GM12864 (cell line): ENCODE results near the gene SCYL3.
"Not testable (repeated sequence)": the region's sequence is repeated elsewhere in the genome, so short reads cannot be mapped to it uniquely, and the experiment has no call there.

Experiments used
- DNase-seq: peaks from one replicate; pipeline ENCODE4 v3.0.0-alpha.2; 2011; ENCODE audit warnings: low read depth
- H3K4me3 ChIP-seq: 2 replicates; pipeline ENCODE4 v1.5.1; 2011; ENCODE audit warnings: mild to moderate bottlenecking, low read depth, low read length, control low read depth
- CTCF ChIP-seq: IDR thresholded peaks from 2 replicates; pipeline ENCODE4 v1.5.1; 2011; ENCODE audit warnings: low read depth, mild to moderate bottlenecking, moderate library complexity, low read length, control low read depth, inconsistent platforms; ENCODE audit errors: missing control alignments

SCYL3 gene

GRCh38 chr1:169869426-169869825, 24.3 kb downstream of the SCYL3 start:
- no peak for TF ChIP-seq CTCF
- DNase-seq: no peak
- H3K4me3 ChIP-seq: no peak overlapping the region

- TF ChIP-seq CTCF: no peak
Measured at GRCh38 chr1:169868978-169869377, 24.7 kb downstream of the SCYL3 start.

GRCh38 chr1:169867012-169867675, 26.6 kb downstream of the SCYL3 start:
- DNase-seq: no peak
- TF ChIP-seq CTCF: no peak
- H3K4me3 ChIP-seq: no peak overlapping the region

More at GRCh38 chr1:169868978-169869377, 24.7 kb downstream of the SCYL3 start:
- H3K4me3 ChIP-seq: no peak overlapping the region
- DNase-seq: no peak

GRCh38 chr1:169866577-169866976, 27.1 kb downstream of the SCYL3 start:
- no peak for DNase-seq
- no peak for TF ChIP-seq CTCF
- no peak overlapping the region for H3K4me3 ChIP-seq

GRCh38 chr1:169864531-169864930, 29.2 kb downstream of the SCYL3 start:
- not testable (repeated sequence) for H3K4me3 ChIP-seq, DNase-seq

GRCh38 chr1:169860750-169861149, 32.9 kb downstream of the SCYL3 start:
- no peak for TF ChIP-seq CTCF
- no peak overlapping the region for H3K4me3 ChIP-seq
- no peak for DNase-seq

- no peak overlapping the region for H3K4me3 ChIP-seq
- TF ChIP-seq CTCF: no peak
- DNase-seq: no peak
Measured at GRCh38 chr1:169860187-169860586, 33.5 kb downstream of the SCYL3 start.
